ENCODE results near the gene CHKA.

The CHKA gene

DNA sequence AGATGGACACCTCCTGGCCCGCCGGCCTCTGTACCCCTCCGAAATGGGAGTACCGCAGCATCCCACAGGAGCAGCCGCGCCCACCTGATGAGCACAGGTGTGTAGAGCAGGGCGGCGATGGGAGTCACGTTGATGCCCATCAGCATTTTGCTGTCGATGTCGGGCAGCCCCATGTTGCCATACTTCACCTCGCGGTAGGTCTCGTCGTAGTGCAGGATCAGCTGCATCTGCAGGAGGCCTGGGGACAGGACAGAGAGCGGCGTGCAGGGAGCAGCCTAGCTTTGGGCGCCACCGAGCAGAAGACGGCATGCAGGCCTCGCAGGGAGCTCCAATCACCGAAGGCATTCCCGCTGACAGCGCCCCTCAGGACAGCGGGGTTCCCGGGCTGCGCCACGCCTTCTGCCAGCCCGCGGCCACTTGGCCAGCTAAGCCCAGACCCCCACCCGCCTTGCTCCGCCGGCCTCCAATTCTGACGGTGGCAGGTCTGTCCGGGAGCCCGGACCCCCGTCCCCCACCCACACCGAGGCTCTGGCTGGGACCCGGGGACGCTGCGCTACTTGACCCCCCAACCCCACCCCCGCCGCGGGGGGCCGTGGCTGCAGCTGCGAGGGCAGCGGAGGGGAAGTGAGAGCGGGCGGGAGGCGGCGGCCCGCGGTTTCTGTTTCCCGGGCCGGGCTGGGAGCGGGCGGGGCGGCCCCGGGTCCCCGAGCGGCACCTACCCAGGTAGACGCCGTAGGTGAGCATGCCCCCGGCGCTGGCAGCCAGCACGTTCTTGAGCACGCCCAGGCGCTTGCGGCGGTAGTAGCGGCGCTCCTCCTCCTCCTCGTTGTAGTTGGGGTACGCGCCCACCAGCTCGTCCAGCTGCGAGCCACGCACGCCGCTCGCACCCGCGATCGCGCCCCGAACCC lies 118.0 kb downstream of the CHKA start:
- no peak for DNase-seq (ENCODE audit: low read depth in 2 of 3, low spot score in 2 of 3)

All from activated CD8-positive, alpha-beta memory T cell treated with anti-CD3 and anti-CD28 coated beads for 48 hours (primary cell).